HL-60 (cell line): ENCODE results near the gene BMERB1.
"Not testable (repeated sequence)": the region's sequence is repeated elsewhere in the genome, so short reads cannot be mapped to it uniquely, and the experiment has no call there.

Experiments used
- CTCF ChIP-seq: IDR thresholded peaks from one replicate; pipeline ENCODE4 v1.5.1; 2011; ENCODE audit warnings: low read length, control low read depth, inconsistent platforms; ENCODE audit not compliant: insufficient read depth
- GABPA ChIP-seq: IDR thresholded peaks from 2 replicates; pipeline ENCODE4 v1.6.1; 2012; ENCODE audit warnings: low read depth
- POLR2AphosphoS5 ChIP-seq: IDR thresholded peaks from 2 replicates; pipeline ENCODE4 v1.6.1; 2012; ENCODE audit warnings: low read depth
- REST ChIP-seq: IDR thresholded peaks from 2 replicates; pipeline ENCODE4 v1.6.1; 2012; ENCODE audit warnings: low read depth; ENCODE audit not compliant: insufficient replicate concordance
- SPI1 ChIP-seq: IDR thresholded peaks from 2 replicates; pipeline ENCODE4 v1.6.1; 2012; ENCODE audit warnings: low read depth, mild to moderate bottlenecking, borderline replicate concordance

DNA sequence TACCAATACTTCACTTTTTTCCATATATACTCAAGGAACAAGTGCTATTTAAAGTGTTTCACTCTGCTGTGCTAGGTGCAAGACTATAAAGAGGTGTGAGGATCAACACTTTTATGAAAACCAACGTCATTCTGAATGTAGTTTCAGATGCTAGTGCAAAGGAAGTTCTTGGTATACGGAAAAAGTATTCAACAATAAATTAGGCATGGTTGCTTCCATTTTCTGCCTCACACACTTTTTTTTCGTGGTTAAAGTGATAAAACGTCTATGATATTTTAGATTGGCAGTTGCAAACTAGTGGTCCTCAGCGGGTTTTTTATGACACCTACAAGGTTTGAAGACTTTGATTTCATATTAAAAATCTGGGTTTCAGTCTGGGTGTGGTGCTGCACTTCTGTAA, 44.5 kb upstream of the BMERB1 start:
- not testable (repeated sequence) for TF ChIP-seq CTCF, POLR2AphosphoS5, SPI1, REST, GABPA
